Stimulated activated CD4-positive, alpha-beta T cell treated with anti-CD3 and anti-CD28 coated beads, TNF-alpha, amount 100 ng/mL, for 4 hours (primary cell): ENCODE measurements around the gene IL1RAPL1.
"Not testable (repeated sequence)": the region's sequence is repeated elsewhere in the genome, so short reads cannot be mapped to it uniquely, and the experiment has no call there.

Experiments used
- DNase-seq, 3 experiments: peaks; one replicate each; pipeline ENCODE4 v3.0.0-alpha.2; 2020; ENCODE audit warnings: low read depth in 3 of 3

Gene IL1RAPL1

GRCh38 chrX:28787206-28787605, 200.0 kb downstream of the IL1RAPL1 start:
- no peak for DNase-seq

- not testable (repeated sequence) for DNase-seq
These were observed 213.4 kb downstream of the IL1RAPL1 start for GRCh38 chrX:28800671-28801070.

- DNase-seq, result no peak
These were observed 215.4 kb downstream of the IL1RAPL1 start for GRCh38 chrX:28802625-28803024.

GRCh38 chrX:28835991-28836390, 248.7 kb downstream of the IL1RAPL1 start:
- DNase-seq, result no peak

- no peak for DNase-seq
These were observed 256.6 kb downstream of the IL1RAPL1 start for GRCh38 chrX:28843817-28844216.

GRCh38 chrX:28847423-28847822, 260.2 kb downstream of the IL1RAPL1 start:
- DNase-seq, result no peak

GRCh38 chrX:28848707-28849106, 261.5 kb downstream of the IL1RAPL1 start:
- DNase-seq, result no peak

- DNase-seq, result no peak
These were observed 263.7 kb downstream of the IL1RAPL1 start for GRCh38 chrX:28850955-28851354.

GRCh38 chrX:28851871-28852270, 264.6 kb downstream of the IL1RAPL1 start:
- DNase-seq, result no peak

GRCh38 chrX:28854637-28855036, 267.4 kb downstream of the IL1RAPL1 start:
- DNase-seq, result no peak

GRCh38 chrX:28876408-28876807, 289.2 kb downstream of the IL1RAPL1 start:
- no peak for DNase-seq

GRCh38 chrX:28876901-28877300, 289.7 kb downstream of the IL1RAPL1 start:
- no peak for DNase-seq

- no peak for DNase-seq
These were observed 292.9 kb downstream of the IL1RAPL1 start for GRCh38 chrX:28880136-28880535.

GRCh38 chrX:28884823-28885222, 297.6 kb downstream of the IL1RAPL1 start:
- DNase-seq, result no peak

- DNase-seq, result no peak
These were observed 301.2 kb downstream of the IL1RAPL1 start for GRCh38 chrX:28888416-28888815.

- no peak for DNase-seq
These were observed 302.4 kb downstream of the IL1RAPL1 start for GRCh38 chrX:28889591-28890090.

- DNase-seq, result no peak
These were observed 314.4 kb downstream of the IL1RAPL1 start for GRCh38 chrX:28901637-28902036.

- no peak for DNase-seq
These were observed 323.2 kb downstream of the IL1RAPL1 start for GRCh38 chrX:28910487-28910886.

GRCh38 chrX:28920153-28920943, 333.1 kb downstream of the IL1RAPL1 start:
- no peak for DNase-seq

- DNase-seq, result no peak
These were observed 334.9 kb downstream of the IL1RAPL1 start for GRCh38 chrX:28922106-28922505.

- no peak for DNase-seq
These were observed 359.6 kb downstream of the IL1RAPL1 start for GRCh38 chrX:28946846-28947245.

GRCh38 chrX:28960063-28960462, 372.8 kb downstream of the IL1RAPL1 start:
- no peak for DNase-seq

- no peak for DNase-seq
These were observed 379.1 kb downstream of the IL1RAPL1 start for GRCh38 chrX:28966331-28966730.

GRCh38 chrX:28969126-28969525, 381.9 kb downstream of the IL1RAPL1 start:
- no peak for DNase-seq
